DOHH2 (cell line): ENCODE results near the gene GIMAP2.

Experiments
- H3F3A ChIP-seq: fragments of 200-600 bp; sonication (generic), shearing (Covaris generic); 2 replicates; pipeline ENCODE4 v1.6.0; 2016; ENCODE audit warnings: antibody characterized with exemption, mild to moderate bottlenecking; ENCODE audit not compliant: control insufficient read depth, insufficient read depth
- H3K27ac ChIP-seq: fragments of 200-600 bp; sonication (generic); 2 replicates; pipeline ENCODE4 v1.5.1; 2014; ENCODE audit warnings: low read depth, mild to moderate bottlenecking, low read length, moderate library complexity
- H3K27me3 ChIP-seq: fragments of 200-600 bp; sonication (generic); 2 replicates; pipeline ENCODE4 v1.6.1; 2014; ENCODE audit warnings: mild to moderate bottlenecking, low read length, mixed read lengths; ENCODE audit not compliant: control insufficient read depth
- H3K36me3 ChIP-seq: fragments of 200-600 bp; sonication (generic); 2 replicates; pipeline ENCODE4 v1.6.1; 2014; ENCODE audit warnings: mild to moderate bottlenecking, low read length, moderate library complexity, mixed read lengths; ENCODE audit not compliant: control insufficient read depth
- H3K4me1 ChIP-seq: fragments of 200-600 bp; sonication (generic); 2 replicates; pipeline ENCODE4 v1.6.1; 2014; ENCODE audit warnings: mild to moderate bottlenecking, low read length, mixed read lengths; ENCODE audit not compliant: control insufficient read depth
- H3K4me2 ChIP-seq: fragments of 200-600 bp; sonication (generic); 2 replicates; pipeline ENCODE4 v1.6.0; 2014; ENCODE audit warnings: mild to moderate bottlenecking, low read length, moderate library complexity
- H3K4me3 ChIP-seq: fragments of 200-600 bp; sonication (generic); 2 replicates; pipeline ENCODE4 v1.5.1; 2014; ENCODE audit warnings: mild to moderate bottlenecking, low read length, mixed read lengths
- H3K79me2 ChIP-seq: fragments of 200-600 bp; sonication (generic); 2 replicates; pipeline ENCODE4 v1.6.1; 2014; ENCODE audit warnings: mild to moderate bottlenecking, low read length, mixed read lengths; ENCODE audit not compliant: control insufficient read depth
- H3K9me2 ChIP-seq: fragments of 200-600 bp; sonication (generic); replicated peaks from 2 replicates; pipeline ENCODE4 v1.6.1; 2014; ENCODE audit warnings: mild to moderate bottlenecking, low read length, mixed read lengths; ENCODE audit not compliant: control insufficient read depth
- H3K9me3 ChIP-seq: fragments of 200-600 bp; sonication (generic); 2 replicates; pipeline ENCODE4 v1.6.1; 2014; ENCODE audit warnings: antibody characterized with exemption, low read length, mixed read lengths; ENCODE audit not compliant: control insufficient read depth, insufficient read depth
- H4K20me1 ChIP-seq: fragments of 200-600 bp; sonication (generic); 2 replicates; pipeline ENCODE4 v1.6.0; 2014; ENCODE audit warnings: low read depth, mild to moderate bottlenecking, antibody characterized with exemption, low read length, moderate library complexity; ENCODE audit not compliant: control insufficient read depth, insufficient read depth
- CTCF ChIP-seq: fragments of 200-600 bp; sonication (generic); IDR thresholded peaks from one replicate; pipeline ENCODE4 v1.5.1; 2014; ENCODE audit warnings: antibody characterized with exemption, mild to moderate bottlenecking, low read depth, low read length; ENCODE audit not compliant: poor library complexity, severe bottlenecking
- EZH2phosphoT487 ChIP-seq: fragments of 200-600 bp; sonication (generic); IDR thresholded peaks from 2 replicates; pipeline ENCODE4 v1.6.1; 2017; ENCODE audit warnings: borderline replicate concordance, mild to moderate bottlenecking, antibody characterized with exemption, low read length, moderate library complexity, mixed read lengths

The GIMAP2 gene

GRCh38 chr7:150686030-150686631, 625 bp downstream of the GIMAP2 start:
- H3K9me2 ChIP-seq, result no peaks in the 10 kb centered on the region
- peak overlapping the region; percentile 52 for H3K4me2 ChIP-seq
- no peaks in the 10 kb centered on the region for H3F3A ChIP-seq
- TF ChIP-seq EZH2phosphoT487, result no peak
- no peaks in the 10 kb centered on the region for H3K79me2 ChIP-seq
- H3K36me3 ChIP-seq, result no peaks in the 10 kb centered on the region
- peaks cover 9% of the 10 kb centered on the region for H3K4me1 ChIP-seq
- H3K27me3 ChIP-seq, result no peaks in the 10 kb centered on the region
- no peaks in the 10 kb centered on the region for H3K9me3 ChIP-seq
- peak overlapping the region; percentile 47 for H3K4me3 ChIP-seq
- H3K27ac ChIP-seq, result no peak overlapping the region
- no peaks in the 10 kb centered on the region for H4K20me1 ChIP-seq

DNA sequence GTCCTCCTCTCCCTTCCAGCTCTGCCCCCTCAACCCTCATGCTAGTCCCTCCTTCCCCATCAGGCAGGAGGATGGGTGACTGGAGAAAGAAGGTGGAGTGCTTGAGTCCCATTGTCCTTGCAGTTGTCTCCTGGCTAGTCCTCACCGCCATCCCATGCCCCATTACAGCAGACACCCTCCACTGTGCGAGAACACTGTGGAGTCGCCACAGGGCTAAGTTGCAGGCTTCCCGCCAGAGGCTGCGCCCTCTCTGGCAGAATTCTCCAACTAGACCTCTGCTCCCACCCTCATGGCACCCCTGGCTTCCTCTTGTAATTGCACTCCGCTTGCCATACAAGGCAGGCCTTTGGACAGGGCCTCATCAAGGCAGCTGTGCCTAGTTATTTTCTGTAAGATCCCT, 3.1 kb downstream of the GIMAP2 start:
- H3K36me3 ChIP-seq, result no peaks in the 10 kb centered on the region

DNA sequence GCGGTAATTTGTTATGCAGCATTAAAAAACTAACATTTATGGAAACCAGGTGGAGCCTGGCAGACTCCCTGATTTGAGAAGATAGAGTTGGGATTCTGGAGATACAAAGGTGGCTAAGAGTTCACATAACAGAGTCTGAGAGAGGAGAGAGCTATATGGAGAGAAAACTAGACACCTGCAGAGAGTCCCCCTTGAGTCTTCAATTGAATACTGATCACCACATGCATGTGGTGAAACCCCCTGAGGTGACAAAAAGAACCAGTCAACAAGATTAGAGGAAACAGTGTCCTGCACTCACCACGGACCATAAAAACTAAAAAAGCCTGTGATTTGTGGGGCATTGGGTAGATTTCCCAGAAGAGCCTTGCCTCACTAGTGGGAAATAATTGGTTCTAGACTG, 10.1 kb downstream of the GIMAP2 start:
- Histone ChIP-seq H3K4me2 (no peak overlapping the region), H3K4me1 (no peaks in the 10 kb centered on the region), H3K27ac (no peak overlapping the region), H3K36me3 (no peaks in the 10 kb centered on the region), H3K27me3 (0 out of 2 replicates have a peak, but pooled peaks cover 4% of the 10 kb centered on the region), H3K79me2 (no peaks in the 10 kb centered on the region), H3K4me3 (no peak overlapping the region), H3F3A (no peaks in the 10 kb centered on the region), H3K9me2 (no peaks in the 10 kb centered on the region), H4K20me1 (no peaks in the 10 kb centered on the region), H3K9me3 (no peaks in the 10 kb centered on the region)
- TF ChIP-seq EZH2phosphoT487 (no peak), CTCF (no peak)

More for the DNA sequence above, 3.1 kb downstream of the GIMAP2 start:
- Histone ChIP-seq H3F3A (no peaks in the 10 kb centered on the region), H3K27ac (no peak overlapping the region), H3K79me2 (no peaks in the 10 kb centered on the region), H3K4me2 (no peak overlapping the region), H3K9me3 (no peaks in the 10 kb centered on the region), H3K9me2 (no peaks in the 10 kb centered on the region), H3K4me3 (no peak overlapping the region), H4K20me1 (no peaks in the 10 kb centered on the region), H3K27me3 (no peaks in the 10 kb centered on the region), H3K4me1 (peaks cover 9% of the 10 kb centered on the region)
- no peak for TF ChIP-seq CTCF
- no peak for TF ChIP-seq EZH2phosphoT487

DNA sequence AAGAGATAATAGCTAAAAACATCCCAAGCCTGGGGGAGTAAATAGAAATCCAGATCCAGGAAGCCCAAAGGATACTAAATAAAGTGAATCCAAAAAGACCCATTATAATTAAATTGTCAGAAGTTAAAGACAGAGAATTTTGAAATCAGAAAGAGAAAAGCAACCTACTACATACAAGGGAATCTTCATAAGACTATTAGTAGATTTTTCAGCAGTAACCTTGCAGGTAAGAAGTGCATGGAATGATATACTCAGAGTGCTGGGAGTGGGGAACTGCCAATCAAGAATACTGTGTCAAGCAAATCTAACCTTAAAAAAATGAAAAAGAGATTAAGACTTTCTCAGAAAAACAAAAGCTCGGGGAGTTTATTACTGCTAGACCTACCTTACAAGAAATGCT, 17.7 kb downstream of the GIMAP2 start:
- TF ChIP-seq CTCF, result no peak
- TF ChIP-seq EZH2phosphoT487, result no peak

More for the DNA sequence above, 17.7 kb downstream of the GIMAP2 start:
- no peak overlapping the region for H3K27ac ChIP-seq
- no peak overlapping the region for H3K4me2 ChIP-seq
- peaks cover 2% of the 10 kb centered on the region; the same call in 1 of the 2 replicates for H3K9me2 ChIP-seq
- H3K27me3 ChIP-seq, result no peaks in the 10 kb centered on the region
- no peaks in the 10 kb centered on the region for H3K36me3 ChIP-seq
- H3K4me3 ChIP-seq, result no peak overlapping the region
- H3F3A ChIP-seq, result no peaks in the 10 kb centered on the region
- no peaks in the 10 kb centered on the region for H3K9me3 ChIP-seq
- H3K4me1 ChIP-seq, result no peaks in the 10 kb centered on the region
- no peaks in the 10 kb centered on the region for H4K20me1 ChIP-seq
- H3K79me2 ChIP-seq, result no peaks in the 10 kb centered on the region
